ENCODE measurements around the gene MOSMO. TPM values are rescaled to one million over a fixed set of nuclear protein-coding genes. Genes with fewer than 3 reads are reported as not detected.

The MOSMO gene
- total RNA-seq, 2 experiments from 2014 or later: 9.6 to 9.8 TPM

DNA sequence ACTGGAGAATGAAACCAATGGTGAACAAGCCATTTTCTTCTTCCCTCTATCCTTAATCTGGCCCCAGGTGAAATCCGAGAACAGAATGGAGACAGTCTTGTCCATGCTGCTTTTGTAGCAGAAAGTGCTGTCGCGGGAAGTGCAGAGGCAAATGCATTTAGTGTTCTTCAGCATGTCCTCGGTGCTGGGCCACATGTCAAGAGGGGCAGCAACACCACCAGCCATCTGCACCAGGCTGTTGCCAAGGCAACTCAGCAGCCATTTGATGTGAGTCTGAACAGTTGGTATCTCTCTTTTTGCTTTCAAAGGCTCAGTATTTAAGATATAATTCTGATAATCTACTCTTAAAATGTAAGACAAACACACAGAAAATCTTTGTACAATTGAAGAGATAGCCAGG is 36.1 kb upstream of the MOSMO start:
- H3K9me3 ChIP-seq (ENCODE audit: low read length): no peaks in the 10 kb centered on the region
- H3K79me2 ChIP-seq (ENCODE audit: insufficient read depth, low read depth, low read length): no peaks in the 10 kb centered on the region
- intact Hi-C loops (cut with micrococcal nuclease; ENCODE audit: unreplicated experiment): no loop called here
- no peaks in the 10 kb centered on the region for H4K20me1 ChIP-seq (ENCODE audit: insufficient read depth, low read length)
- POLR2A ChIA-PET: no interaction called here
- H3K4me2 ChIP-seq (ENCODE audit: low read length): no peak overlapping the region
- peaks cover 99% of the 10 kb centered on the region for H3K36me3 ChIP-seq (ENCODE audit: insufficient read depth, low read length)
- no peak overlapping the region for H3K27ac ChIP-seq (ENCODE audit: low read depth, low read length, poor library complexity, severe bottlenecking)
- TF ChIP-seq EZH2phosphoT487 (IDR thresholded peaks at IDR 0.05; ENCODE audit: borderline replicate concordance, low read depth, low read length) (no peak), CTCF (conservative IDR thresholded peaks at IDR 0.05; ENCODE audit: low read length) (no peak)
- H3K4me3 ChIP-seq (ENCODE audit: low read depth, low read length, poor library complexity, severe bottlenecking): no peak overlapping the region
- H3K9me2 ChIP-seq (ENCODE audit: insufficient read depth, low read length): no peaks in the 10 kb centered on the region
- BruUV-seq (replicated peaks): no TSS peak
- no peak for DNase-seq (ENCODE audit: low spot score)
- no peaks in the 10 kb centered on the region for H3K4me1 ChIP-seq (ENCODE audit: insufficient read depth, low read length, poor library complexity, severe bottlenecking)
- no peak overlapping the region for H2AFZ ChIP-seq (ENCODE audit: low read length)
- CTCF ChIA-PET (ENCODE audit: unreplicated experiment): no interaction called here

GRCh38 chr16:21973945-21974344 is 34.0 kb upstream of the MOSMO start:
- Histone ChIP-seq H3K79me2 (ENCODE audit: insufficient read depth, low read depth, low read length) (no peaks in the 10 kb centered on the region), H3K4me1 (ENCODE audit: insufficient read depth, low read length, poor library complexity, severe bottlenecking) (no peaks in the 10 kb centered on the region), H3K36me3 (ENCODE audit: insufficient read depth, low read length) (peaks cover 99% of the 10 kb centered on the region), H2AFZ (ENCODE audit: low read length) (no peak overlapping the region), H4K20me1 (ENCODE audit: insufficient read depth, low read length) (no peaks in the 10 kb centered on the region), H3K9me2 (ENCODE audit: insufficient read depth, low read length) (no peaks in the 10 kb centered on the region), H3K4me3 (ENCODE audit: low read depth, low read length, poor library complexity, severe bottlenecking) (no peak overlapping the region), H3K4me2 (ENCODE audit: low read length) (no peak overlapping the region), H3K27ac (ENCODE audit: low read depth, low read length, poor library complexity, severe bottlenecking) (no peak overlapping the region), H3K9me3 (ENCODE audit: low read length) (no peaks in the 10 kb centered on the region)
- CTCF ChIA-PET (ENCODE audit: unreplicated experiment): no interaction called here
- POLR2A ChIA-PET: no interaction called here
- DNase-seq (ENCODE audit: low spot score): no peak
- intact Hi-C loops (cut with micrococcal nuclease; ENCODE audit: unreplicated experiment): no loop called here
- no TSS peak for BruUV-seq (replicated peaks)
- TF ChIP-seq EZH2phosphoT487 (IDR thresholded peaks at IDR 0.05; ENCODE audit: borderline replicate concordance, low read depth, low read length): no peak
- TF ChIP-seq CTCF (conservative IDR thresholded peaks at IDR 0.05; ENCODE audit: low read length): no peak

GRCh38 chr16:21980032-21980431 is 27.9 kb upstream of the MOSMO start:
- BruUV-seq (replicated peaks): no TSS peak
- no peaks in the 10 kb centered on the region for H4K20me1 ChIP-seq (ENCODE audit: insufficient read depth, low read length)
- ChIA-PET POLR2A (no interaction called here), CTCF (ENCODE audit: unreplicated experiment) (no interaction called here)
- H3K79me2 ChIP-seq (ENCODE audit: insufficient read depth, low read depth, low read length): no peaks in the 10 kb centered on the region
- intact Hi-C loops (cut with micrococcal nuclease; ENCODE audit: unreplicated experiment): no loop called here
- no peak overlapping the region for H3K4me3 ChIP-seq (ENCODE audit: low read depth, low read length, poor library complexity, severe bottlenecking)
- H3K36me3 ChIP-seq (ENCODE audit: insufficient read depth, low read length): peaks cover 98% of the 10 kb centered on the region
- no peak for DNase-seq (ENCODE audit: low spot score)
- no peaks in the 10 kb centered on the region for H3K9me3 ChIP-seq (ENCODE audit: low read length)
- no peak overlapping the region for H3K4me2 ChIP-seq (ENCODE audit: low read length)
- TF ChIP-seq EZH2phosphoT487 (IDR thresholded peaks at IDR 0.05; ENCODE audit: borderline replicate concordance, low read depth, low read length) (no peak), CTCF (conservative IDR thresholded peaks at IDR 0.05; ENCODE audit: low read length) (no peak)
- no peaks in the 10 kb centered on the region for H3K4me1 ChIP-seq (ENCODE audit: insufficient read depth, low read length, poor library complexity, severe bottlenecking)
- H3K9me2 ChIP-seq (ENCODE audit: insufficient read depth, low read length): no peaks in the 10 kb centered on the region
- H2AFZ ChIP-seq (ENCODE audit: low read length): no peak overlapping the region
- no peak overlapping the region for H3K27ac ChIP-seq (ENCODE audit: low read depth, low read length, poor library complexity, severe bottlenecking)

All from OCI-LY7 (cell line).